Immature natural killer cell (primary cell): ENCODE data around the gene SCD5. TPM values are rescaled to one million over a fixed set of nuclear protein-coding genes. Genes with fewer than 3 reads are reported as not detected.

Source experiments
- DNase-seq, 3 donors: peaks; one replicate each; pipeline ENCODE4 v3.0.0; 2022; ENCODE audit warnings: mixed read lengths in 1 of 3
- H3K27ac Mint-ChIP-seq, 6 donors: one replicate each; pipeline ENCODE4 v1.8.0; 2020; ENCODE audit warnings: mixed read lengths in 6 of 6, mild to moderate bottlenecking in 5 of 6, inconsistent platforms in 4 of 6, moderate library complexity in 3 of 6
- H3K27me3 Mint-ChIP-seq, 3 donors: one replicate each; pipeline ENCODE4 v1.8.0; 2020 to 2021; ENCODE audit warnings: low read depth in 3 of 3, mild to moderate bottlenecking in 3 of 3, mixed read lengths in 3 of 3, moderate library complexity in 3 of 3, inconsistent platforms in 1 of 3
- H3K36me3 Mint-ChIP-seq, 3 donors: one replicate each; pipeline ENCODE4 v1.8.0; 2020; ENCODE audit warnings: mixed read lengths in 3 of 3, inconsistent platforms in 2 of 3, mild to moderate bottlenecking in 2 of 3
- H3K4me1 Mint-ChIP-seq, 2 donors: one replicate each; pipeline ENCODE4 v1.8.0; 2020; ENCODE audit warnings: inconsistent platforms in 2 of 2, mild to moderate bottlenecking in 2 of 2, mixed read lengths in 2 of 2, moderate library complexity in 1 of 2
- H3K4me3 Mint-ChIP-seq, 5 donors: one replicate each; pipeline ENCODE4 v1.8.0; 2020; ENCODE audit warnings: mild to moderate bottlenecking in 5 of 5, mixed read lengths in 5 of 5, inconsistent platforms in 3 of 5, moderate library complexity in 3 of 5
- H3K9me3 Mint-ChIP-seq, 6 donors: one replicate each; pipeline ENCODE4 v1.8.0; 2020; ENCODE audit warnings: mild to moderate bottlenecking in 6 of 6, mixed read lengths in 6 of 6, inconsistent platforms in 4 of 6, moderate library complexity in 3 of 6
- polyA plus RNA-seq, 3 donors: library from polyadenylated mRNA; unstranded; fragments of 300-500 nt; fragmentation: Illumina TruSeq; gene quantifications; one replicate each; pipeline ENCODE4 v1.2.3, GENCODE V29; 2021

The SCD5 gene
- polyA plus RNA-seq, 3 donors from 2014 or later = 4.6 to 16.1 (median 11.3) TPM

DNA sequence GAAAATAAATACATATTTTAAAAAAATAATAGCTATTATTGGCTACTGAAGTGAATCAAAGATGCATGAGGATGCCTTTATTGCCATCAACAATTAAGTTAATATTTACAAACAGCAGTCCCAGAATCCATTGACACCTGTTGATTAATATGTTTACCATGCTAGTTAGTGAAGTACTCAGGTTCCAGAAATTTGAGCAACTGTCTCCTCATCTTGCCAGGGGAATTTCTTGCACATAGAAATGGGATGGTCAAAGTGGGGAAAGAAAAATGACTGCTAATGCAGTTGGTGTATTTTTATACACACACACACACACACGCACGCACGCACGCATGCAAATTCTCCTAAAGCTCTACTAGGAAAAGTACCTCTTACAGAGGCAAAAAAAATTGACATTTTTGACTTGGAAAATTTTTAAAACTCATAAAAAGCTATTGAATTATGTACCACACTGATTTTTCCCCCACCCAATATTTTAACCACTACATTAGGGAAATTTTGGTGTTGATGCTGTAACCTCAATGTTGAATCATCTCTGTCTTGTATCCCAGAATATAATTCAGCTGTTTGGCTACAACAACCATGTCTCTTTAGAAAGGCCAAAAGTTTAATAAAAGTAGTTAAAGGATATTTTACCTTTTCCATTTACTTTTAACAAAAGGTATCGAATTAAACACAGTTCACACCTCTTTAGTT lies 131.5 kb downstream of the SCD5 start:
- Mint-ChIP-seq H3K27ac (no peak overlapping the region), H3K27me3 (peaks cover 0 to 6% (median 0%) of the 10 kb centered on the region in 3 donors), H3K4me3 (no peak overlapping the region), H3K9me3 (peaks cover 0 to 7% (median 5%) of the 10 kb centered on the region in 6 donors), H3K36me3 (peaks cover 18 to 25% (median 22%) of the 10 kb centered on the region in 3 donors), H3K4me1 (peaks cover 0 to 2% of the 10 kb centered on the region in 2 donors)
- no peak for DNase-seq

DNA sequence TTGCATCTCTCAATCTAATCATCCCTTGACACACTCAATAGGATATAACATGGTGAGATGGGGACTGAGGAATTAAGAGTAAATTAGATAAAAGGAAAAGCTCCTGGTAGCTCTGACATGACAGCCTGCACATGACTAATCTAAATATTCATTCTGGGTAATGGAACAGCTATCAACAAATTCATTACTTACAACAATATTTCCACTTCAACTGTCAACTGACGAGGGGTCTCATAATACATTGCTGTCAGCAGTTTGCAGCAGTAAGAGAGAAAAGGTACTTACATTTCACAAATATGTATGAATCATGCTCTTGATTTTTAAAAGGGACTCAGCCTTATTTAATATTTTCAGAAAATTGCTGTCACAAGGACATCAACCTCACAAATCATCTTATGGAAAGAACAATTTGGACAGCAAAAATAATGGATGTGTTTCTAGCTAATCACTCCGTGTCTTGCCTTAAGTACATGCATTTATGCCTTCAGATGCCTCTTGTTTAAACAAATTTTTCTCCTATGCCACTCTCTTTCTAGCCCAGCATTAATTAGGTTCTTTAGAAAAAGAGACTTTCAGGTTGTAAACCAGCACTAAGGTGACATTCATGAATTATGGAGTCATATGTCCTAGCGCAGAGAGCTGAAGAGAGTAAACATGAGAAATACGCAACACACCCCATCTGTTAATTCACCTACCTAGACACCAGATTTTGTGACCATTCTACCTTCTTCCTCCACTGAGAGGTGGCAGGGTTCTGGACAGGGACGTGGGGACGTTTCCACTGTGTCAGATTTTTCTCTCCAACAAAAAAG lies 137.2 kb downstream of the SCD5 start:
- no peaks in the 10 kb centered on the region for H3K4me1 Mint-ChIP-seq
- H3K36me3 Mint-ChIP-seq = peaks cover 18 to 23% (median 20%) of the 10 kb centered on the region in 3 donors
- peaks cover 0 to 6% (median 2%) of the 10 kb centered on the region in 3 donors for H3K27me3 Mint-ChIP-seq
- H3K9me3 Mint-ChIP-seq = peaks cover 0 to 5% (median 0%) of the 10 kb centered on the region in 6 donors
- no peak overlapping the region for H3K27ac Mint-ChIP-seq
- no peak overlapping the region for H3K4me3 Mint-ChIP-seq
- DNase-seq = no peak

DNA sequence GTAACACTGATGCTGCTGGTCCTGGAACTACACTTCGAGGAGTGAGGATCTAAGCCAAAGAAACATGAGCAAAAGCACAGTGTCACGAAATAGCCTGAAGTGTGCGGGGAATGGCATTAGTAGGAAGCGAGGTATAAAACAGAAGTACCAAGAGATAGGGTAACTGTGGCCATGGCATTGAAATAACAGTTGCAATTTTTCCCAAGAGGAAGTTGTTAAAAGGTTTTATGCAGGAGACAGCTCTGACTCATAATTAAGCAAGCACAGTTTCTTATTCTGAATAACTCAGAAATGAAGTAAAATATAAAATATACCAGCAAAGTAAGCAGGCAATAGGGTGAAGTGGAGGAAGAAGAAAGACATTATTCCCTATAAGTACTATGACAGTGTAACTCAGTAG lies 146.5 kb downstream of the SCD5 start:
- Mint-ChIP-seq H3K4me1 (no peaks in the 10 kb centered on the region), H3K27ac (no peak overlapping the region), H3K4me3 (no peak overlapping the region), H3K27me3 (no peaks in the 10 kb centered on the region), H3K36me3 (peaks cover 3 to 4% (median 4%) of the 10 kb centered on the region in 3 donors), H3K9me3 (peaks cover 0 to 3% (median 0%) of the 10 kb centered on the region in 6 donors)
- DNase-seq = no peak

DNA sequence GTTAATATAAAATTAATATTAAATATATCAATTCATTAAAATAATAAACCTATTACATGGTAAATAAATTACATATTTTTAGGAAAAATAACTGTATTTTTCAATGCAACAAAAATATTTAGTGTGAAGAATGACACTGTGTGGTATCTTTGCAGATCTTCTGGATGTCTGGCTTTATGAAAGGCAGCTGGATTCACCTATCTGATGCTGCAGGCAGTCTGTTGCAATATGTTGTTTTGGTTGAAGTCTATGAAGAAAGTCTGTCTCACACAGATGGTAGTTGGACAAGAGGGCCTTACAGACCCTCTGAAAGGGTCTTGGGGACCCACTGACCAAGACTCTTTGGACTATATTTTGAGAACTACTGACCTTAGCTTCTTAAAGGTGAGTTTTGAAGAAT lies 147.7 kb downstream of the SCD5 start:
- Mint-ChIP-seq H3K4me3 (no peak overlapping the region), H3K4me1 (no peaks in the 10 kb centered on the region), H3K27ac (no peak overlapping the region), H3K9me3 (no peaks in the 10 kb centered on the region), H3K36me3 (peaks cover 3 to 4% (median 4%) of the 10 kb centered on the region in 3 donors), H3K27me3 (no peaks in the 10 kb centered on the region)
- no peak for DNase-seq

DNA sequence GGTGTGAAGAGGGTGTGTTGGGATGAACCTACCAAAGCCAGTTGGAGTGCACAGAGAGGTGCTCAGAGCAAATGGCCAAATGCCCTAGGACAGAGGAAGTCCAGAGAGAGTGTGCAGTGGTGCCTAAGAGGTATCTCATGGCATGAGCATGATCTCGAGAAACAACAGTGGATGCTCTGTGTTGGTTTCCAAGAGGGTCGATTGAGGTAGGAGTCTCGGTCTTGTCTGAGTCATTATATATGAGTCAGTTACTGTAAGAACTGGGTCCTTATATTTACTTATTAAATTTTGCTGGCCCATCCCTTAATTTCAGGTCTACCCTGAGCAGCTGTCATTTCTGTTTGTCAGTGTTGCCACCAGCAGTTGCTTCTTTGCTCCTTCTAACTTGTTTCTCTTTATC lies 150.2 kb downstream of the SCD5 start:
- Mint-ChIP-seq H3K27ac (no peak overlapping the region), H3K4me1 (no peaks in the 10 kb centered on the region), H3K9me3 (peaks cover 0 to 3% (median 0%) of the 10 kb centered on the region in 6 donors), H3K4me3 (no peak overlapping the region), H3K36me3 (peaks cover 3 to 7% (median 4%) of the 10 kb centered on the region in 3 donors), H3K27me3 (no peaks in the 10 kb centered on the region)
- no peak for DNase-seq

DNA sequence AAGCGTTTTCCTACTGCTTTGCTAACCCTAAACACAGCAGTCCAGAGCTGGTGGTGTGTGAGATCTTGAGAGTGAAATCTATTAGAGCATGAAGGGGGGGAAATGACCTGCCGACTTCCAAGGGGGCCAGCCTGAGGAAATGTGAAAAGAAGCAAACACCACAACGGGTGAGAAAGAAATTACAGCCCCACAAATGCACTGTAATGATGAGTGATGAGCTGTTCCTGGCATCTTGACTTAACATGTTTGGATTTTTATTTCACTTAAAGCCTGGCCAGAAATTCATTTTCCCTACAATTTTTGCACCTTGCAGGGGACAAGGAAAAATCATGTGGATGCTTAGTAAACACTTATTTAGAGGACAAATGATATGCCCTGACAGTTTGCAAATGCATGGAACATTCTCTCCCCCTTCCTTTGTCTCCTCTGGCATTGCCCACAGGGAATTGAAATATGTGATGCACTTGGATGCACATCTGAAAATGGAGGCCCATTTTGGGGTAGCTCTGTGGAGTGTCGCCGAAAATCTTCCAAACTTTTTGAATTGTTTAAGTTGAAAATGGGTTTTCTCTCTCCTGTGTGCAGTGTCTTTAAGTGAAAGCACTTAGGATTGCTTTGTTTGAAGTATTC lies 152.5 kb downstream of the SCD5 start:
- DNase-seq = no peak
- Mint-ChIP-seq H3K27me3 (no peaks in the 10 kb centered on the region), H3K4me1 (no peaks in the 10 kb centered on the region), H3K4me3 (no peak overlapping the region), H3K9me3 (peaks cover 0 to 3% (median 0%) of the 10 kb centered on the region in 6 donors), H3K27ac (no peak overlapping the region), H3K36me3 (peaks cover 2 to 11% (median 4%) of the 10 kb centered on the region in 3 donors)

DNA sequence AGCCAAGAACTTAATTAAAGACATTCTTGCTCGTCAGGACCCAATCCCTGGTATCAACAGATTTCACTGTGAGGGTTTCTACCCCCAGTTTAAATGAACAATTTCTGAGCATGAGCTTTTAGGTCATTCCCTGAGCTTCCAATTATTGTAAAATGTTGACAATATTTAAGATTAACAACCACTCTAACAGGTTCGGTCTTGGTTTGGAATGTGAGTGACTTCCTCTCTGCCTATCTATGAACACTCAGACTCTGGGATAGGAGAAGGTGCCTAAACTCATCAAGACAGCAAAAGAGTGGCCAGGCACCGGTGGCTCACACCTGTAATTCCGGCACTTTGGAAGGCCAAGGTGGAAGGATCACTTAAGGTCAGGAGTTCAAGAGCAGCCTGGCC lies 153.9 kb downstream of the SCD5 start:
- DNase-seq = no peak
- H3K27me3 Mint-ChIP-seq = no peaks in the 10 kb centered on the region
- H3K9me3 Mint-ChIP-seq = peaks cover 0 to 3% (median 0%) of the 10 kb centered on the region in 6 donors
- H3K4me3 Mint-ChIP-seq = no peak overlapping the region
- peaks cover 0 to 8% (median under 1%) of the 10 kb centered on the region in 3 donors for H3K36me3 Mint-ChIP-seq
- H3K27ac Mint-ChIP-seq = no peak overlapping the region
- H3K4me1 Mint-ChIP-seq = no peaks in the 10 kb centered on the region

GRCh38 chr4:82643994-82644733 lies 154.4 kb downstream of the SCD5 start:
- DNase-seq = no peak
- peaks cover 0 to 8% (median 0%) of the 10 kb centered on the region in 3 donors for H3K36me3 Mint-ChIP-seq
- no peaks in the 10 kb centered on the region for H3K27me3 Mint-ChIP-seq
- H3K4me3 Mint-ChIP-seq = no peak overlapping the region
- H3K4me1 Mint-ChIP-seq = no peaks in the 10 kb centered on the region
- peaks cover 0 to 3% (median 0%) of the 10 kb centered on the region in 6 donors for H3K9me3 Mint-ChIP-seq
- H3K27ac Mint-ChIP-seq = no peak overlapping the region

DNA sequence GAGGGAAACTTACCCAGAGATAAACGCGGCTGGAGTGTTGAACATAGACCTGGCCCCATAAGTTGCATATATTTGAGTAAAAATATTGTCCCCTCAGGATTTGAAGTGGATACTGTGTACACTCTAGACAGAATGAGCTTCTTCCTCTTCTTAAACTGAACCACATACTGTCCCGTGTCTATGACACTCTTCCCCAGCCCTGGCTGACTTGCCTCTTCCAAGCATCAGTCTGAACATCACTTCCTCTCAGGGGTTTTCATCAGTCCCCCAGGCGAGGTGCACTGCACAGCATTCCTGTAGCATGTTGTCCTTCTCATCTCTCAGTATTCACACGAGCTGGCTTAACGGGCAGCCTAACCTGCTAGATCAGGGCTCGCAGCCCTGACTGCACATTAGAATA lies 156.3 kb downstream of the SCD5 start:
- no peak for DNase-seq

GRCh38 chr4:82640540-82640939 lies 158.1 kb downstream of the SCD5 start:
- DNase-seq = no peak
- H3K27me3 Mint-ChIP-seq = no peaks in the 10 kb centered on the region
- peaks cover 0 to 3% (median 0%) of the 10 kb centered on the region in 6 donors for H3K9me3 Mint-ChIP-seq
- no peak overlapping the region for H3K27ac Mint-ChIP-seq
- H3K36me3 Mint-ChIP-seq = peaks cover 0 to 23% (median 6%) of the 10 kb centered on the region in 3 donors
- H3K4me1 Mint-ChIP-seq = peaks cover 0 to 3% of the 10 kb centered on the region in 2 donors
- H3K4me3 Mint-ChIP-seq = no peak overlapping the region

More for the DNA sequence above, 156.3 kb downstream of the SCD5 start:
- Mint-ChIP-seq H3K4me1 (peaks cover 0 to 3% of the 10 kb centered on the region in 2 donors), H3K27ac (no peak overlapping the region), H3K9me3 (peaks cover 0 to 3% (median 0%) of the 10 kb centered on the region in 6 donors), H3K4me3 (no peak overlapping the region), H3K27me3 (no peaks in the 10 kb centered on the region), H3K36me3 (peaks cover 0 to 11% (median 0%) of the 10 kb centered on the region in 3 donors)

GRCh38 chr4:82639971-82640370 lies 158.6 kb downstream of the SCD5 start:
- no peaks in the 10 kb centered on the region for H3K9me3 Mint-ChIP-seq
- no peak overlapping the region for H3K27ac Mint-ChIP-seq
- DNase-seq = no peak
- peaks cover under 1 to 26% (median 6%) of the 10 kb centered on the region in 3 donors for H3K36me3 Mint-ChIP-seq
- no peaks in the 10 kb centered on the region for H3K27me3 Mint-ChIP-seq
- no peak overlapping the region for H3K4me3 Mint-ChIP-seq
- H3K4me1 Mint-ChIP-seq = peaks cover 0 to 3% of the 10 kb centered on the region in 2 donors

DNA sequence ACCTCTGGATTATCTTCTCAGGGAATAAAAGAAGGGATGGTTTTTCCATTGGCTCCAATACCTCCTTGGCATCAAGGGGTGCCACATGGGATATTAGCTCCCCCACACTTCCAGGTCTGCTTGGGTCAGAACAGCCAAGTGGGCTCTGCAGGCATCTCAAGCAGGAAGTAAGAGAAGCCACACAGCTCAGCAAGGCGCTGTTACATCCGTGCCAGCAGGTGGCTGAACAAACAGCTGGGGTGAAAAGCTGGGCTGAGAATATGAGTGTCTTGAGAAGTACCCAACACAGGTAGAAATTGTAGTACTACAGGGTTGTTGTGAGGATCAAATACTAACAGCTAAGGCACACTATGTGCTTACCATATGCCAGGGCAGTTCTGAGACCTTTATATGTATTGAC lies 160.1 kb downstream of the SCD5 start:
- Mint-ChIP-seq H3K27me3 (no peaks in the 10 kb centered on the region), H3K27ac (no peak overlapping the region), H3K4me3 (no peak overlapping the region), H3K9me3 (no peaks in the 10 kb centered on the region), H3K4me1 (peaks cover 0 to 3% of the 10 kb centered on the region in 2 donors), H3K36me3 (peaks cover 16 to 36% (median 17%) of the 10 kb centered on the region in 3 donors)
- DNase-seq = no peak

DNA sequence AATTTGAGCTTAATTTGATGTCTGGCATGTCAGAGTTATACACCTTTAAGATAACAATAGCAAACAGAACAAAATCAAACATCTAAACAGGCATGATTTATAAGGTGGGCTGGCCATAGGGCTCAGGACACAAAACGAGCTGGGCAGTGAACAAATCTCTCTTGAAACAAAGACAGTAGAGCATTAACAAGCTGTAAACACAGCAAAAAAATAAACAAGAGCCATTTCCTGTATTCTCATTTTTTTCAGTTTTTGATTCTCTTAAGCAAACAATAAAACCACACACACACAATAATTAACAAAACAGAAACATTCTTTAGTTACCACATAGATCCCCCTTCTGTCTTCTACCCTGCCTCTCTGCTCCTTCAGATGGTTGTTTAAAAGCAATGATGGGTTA lies 168.5 kb downstream of the SCD5 start:
- DNase-seq = no peak
- Mint-ChIP-seq H3K27ac (no peak overlapping the region), H3K4me1 (no peaks in the 10 kb centered on the region), H3K27me3 (peaks cover 0 to 1% (median 0%) of the 10 kb centered on the region in 3 donors), H3K9me3 (peaks cover 0 to 7% (median 0%) of the 10 kb centered on the region in 6 donors), H3K36me3 (peaks cover 11 to 33% (median 24%) of the 10 kb centered on the region in 3 donors), H3K4me3 (no peak overlapping the region)
